ENCODE results near the gene KIF16B.
"Not testable (repeated sequence)": the region's sequence is repeated elsewhere in the genome, so short reads cannot be mapped to it uniquely, and the experiment has no call there.

The KIF16B gene

DNA sequence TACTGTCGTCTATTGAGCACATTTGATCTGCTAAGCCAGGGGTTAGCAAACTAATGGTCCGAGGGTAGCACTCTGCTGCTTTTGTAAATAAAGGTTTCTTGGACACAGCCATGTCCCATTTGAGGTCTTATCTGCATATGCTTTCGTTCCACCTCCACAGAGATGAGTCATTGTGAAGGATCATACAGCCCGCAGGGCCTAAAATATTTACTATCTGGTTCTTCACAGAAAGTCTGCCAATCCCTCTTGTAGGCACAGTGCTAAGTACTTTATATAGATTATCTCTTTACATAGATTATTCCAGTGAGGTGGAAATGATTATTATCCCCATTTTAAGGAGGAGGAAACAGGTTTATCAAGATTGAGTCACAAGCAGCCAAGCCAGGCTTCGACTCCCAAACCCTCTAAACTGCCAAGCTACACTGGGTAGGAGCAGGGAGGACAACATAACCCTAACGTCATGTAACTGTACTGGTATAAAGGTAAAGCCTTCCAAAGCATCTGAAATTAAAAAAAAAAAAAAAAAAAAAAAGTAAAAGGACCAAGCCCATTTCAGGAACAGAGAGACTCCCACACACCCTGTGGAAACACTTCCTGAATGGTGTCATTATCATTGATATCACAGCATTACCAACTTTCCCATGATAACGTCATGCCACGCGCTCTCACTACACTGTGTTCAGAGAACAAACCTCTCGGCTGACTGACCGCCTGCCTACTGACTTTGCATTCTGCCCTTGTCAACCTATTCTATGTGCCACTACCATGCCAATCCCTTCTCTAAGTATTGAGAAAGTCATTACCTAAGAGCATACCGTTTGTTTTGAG lies 101.0 kb downstream of the KIF16B start:
- no peak for DNase-seq

DNA sequence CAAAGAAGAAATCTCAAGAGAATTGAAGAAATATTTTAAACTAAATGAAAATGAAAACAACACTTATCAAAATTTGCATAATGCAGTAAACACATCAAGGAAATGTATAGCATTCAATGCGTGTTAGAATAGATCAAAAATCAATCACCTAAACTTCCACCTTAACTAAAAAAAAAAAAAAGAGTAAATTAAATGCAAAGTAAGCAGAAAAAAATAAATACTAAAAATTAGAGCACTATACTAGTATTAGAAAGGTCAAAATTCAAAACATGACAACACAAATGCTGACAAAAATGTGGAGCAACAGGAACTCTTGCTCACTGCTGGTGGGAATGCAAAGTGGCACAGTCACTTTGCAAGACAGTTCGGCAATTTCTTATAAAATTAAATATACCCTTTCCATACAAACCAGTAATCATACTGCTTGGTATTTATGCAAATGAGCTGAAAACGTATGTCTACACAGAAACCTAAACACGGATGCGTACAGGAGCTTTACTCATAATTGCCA lies 103.8 kb downstream of the KIF16B start:
- no peak for DNase-seq

DNA sequence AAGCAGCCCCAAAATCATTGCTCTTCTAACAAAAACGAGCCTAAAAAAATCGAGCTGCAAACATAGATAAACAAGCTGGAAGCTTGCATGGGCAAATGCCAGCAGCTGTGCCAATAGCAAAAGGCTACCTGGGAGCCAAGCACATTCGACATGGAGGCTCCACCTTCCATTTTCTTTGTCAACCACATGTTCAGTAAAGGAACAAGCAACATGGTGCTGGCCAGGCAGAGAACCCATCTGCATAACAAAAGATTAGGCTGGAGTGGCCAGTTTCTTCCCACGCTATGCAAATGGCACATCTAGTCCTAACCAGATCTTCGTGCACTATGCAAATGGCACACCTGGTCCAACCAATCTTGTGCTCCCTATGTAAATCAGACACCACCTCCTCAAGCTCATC lies 110.5 kb downstream of the KIF16B start:
- DNase-seq, result no peak

- no peak for DNase-seq
These were observed 114.1 kb downstream of the KIF16B start for GRCh38 chr20:16459019-16459700.

- no peak for DNase-seq
These were observed 115.7 kb downstream of the KIF16B start for GRCh38 chr20:16457514-16457913.

- DNase-seq, result no peak
These were observed 117.9 kb downstream of the KIF16B start for GRCh38 chr20:16455324-16455723.

- DNase-seq, result no peak
These were observed 121.3 kb downstream of the KIF16B start for GRCh38 chr20:16451982-16452381.

- no peak for DNase-seq
These were observed 122.2 kb downstream of the KIF16B start for GRCh38 chr20:16451001-16451400.

GRCh38 chr20:16446991-16447390 lies 126.3 kb downstream of the KIF16B start:
- no peak for DNase-seq

DNA sequence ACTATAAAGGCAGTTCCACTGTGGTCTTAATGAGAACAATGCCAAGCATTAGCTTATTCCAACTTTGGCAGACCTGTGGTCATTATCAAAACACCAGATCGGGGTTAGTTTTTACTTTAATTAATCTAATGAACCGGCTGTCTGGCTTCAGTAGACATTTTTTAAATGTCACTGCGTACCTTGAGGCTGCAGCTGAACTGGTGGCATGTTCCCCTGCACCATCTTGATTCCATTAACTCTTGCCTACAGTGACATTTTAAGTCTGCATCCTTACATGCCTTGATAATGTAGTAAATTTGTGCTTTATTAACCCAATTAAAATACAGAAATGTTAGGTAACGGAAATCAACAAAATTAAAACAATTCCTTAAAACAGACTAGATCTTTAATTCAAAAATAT lies 127.0 kb downstream of the KIF16B start:
- no peak for DNase-seq

DNA sequence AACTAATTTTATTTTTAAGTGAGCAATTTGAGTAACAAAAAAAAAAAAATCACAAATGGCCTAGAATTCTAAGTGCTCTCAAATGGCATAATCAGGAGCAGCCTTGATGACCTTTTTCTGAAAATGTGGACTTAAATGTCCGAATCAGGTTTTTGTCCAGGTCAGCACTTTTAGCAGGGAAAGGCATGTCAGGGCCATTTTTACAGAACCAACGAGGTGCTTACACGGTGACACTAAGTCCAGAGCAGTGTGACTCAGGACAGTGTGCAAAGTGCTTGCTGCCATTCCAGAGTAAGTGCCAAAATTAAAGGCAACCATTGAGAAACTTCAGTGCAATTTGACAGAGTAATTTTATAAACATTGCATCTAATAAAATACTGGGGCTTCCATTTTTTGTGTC lies 127.8 kb downstream of the KIF16B start:
- DNase-seq, result no peak

DNA sequence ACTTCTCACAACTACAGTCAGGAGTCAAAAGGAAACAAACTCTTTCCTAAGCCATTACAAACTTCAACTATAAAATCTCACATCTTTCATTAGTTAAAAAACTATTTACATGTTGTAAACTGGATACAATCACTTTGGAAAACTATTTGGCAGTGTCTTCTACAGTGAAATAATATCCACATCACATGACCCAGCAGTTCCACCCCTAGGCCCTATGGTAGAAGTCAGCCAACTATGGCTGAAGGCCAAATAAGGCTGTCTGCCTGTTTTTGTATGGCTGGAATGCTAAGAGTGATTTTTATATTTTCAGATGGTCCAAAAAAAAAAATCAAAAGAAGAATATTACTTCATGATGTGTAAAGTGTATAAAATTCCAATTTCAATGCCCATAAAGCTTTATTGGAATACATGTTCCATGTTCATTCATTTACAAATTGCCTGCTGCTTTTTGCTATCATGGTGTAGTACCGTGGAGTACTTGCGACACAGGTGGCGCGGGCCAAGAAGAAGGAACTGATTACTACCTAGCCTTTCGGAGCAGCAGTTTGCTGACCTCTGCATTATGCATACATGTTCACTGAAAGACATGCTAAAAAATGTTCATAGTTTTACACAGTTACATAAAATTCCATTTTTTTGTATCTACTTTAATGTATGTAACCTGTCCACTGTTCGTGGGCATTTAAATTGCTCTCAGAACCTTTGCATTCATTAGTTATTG lies 129.0 kb downstream of the KIF16B start:
- DNase-seq, result no peak

- DNase-seq, result peak; percentile 4 to 58
These were observed 131.6 kb downstream of the KIF16B start for GRCh38 chr20:16441546-16442164.

GRCh38 chr20:16440686-16441085 lies 132.6 kb downstream of the KIF16B start:
- DNase-seq, result no peak

- DNase-seq, result not testable (repeated sequence)
These were observed 133.7 kb downstream of the KIF16B start for GRCh38 chr20:16439540-16439939.

- no peak for DNase-seq
These were observed 135.1 kb downstream of the KIF16B start for GRCh38 chr20:16438100-16438499.

DNA sequence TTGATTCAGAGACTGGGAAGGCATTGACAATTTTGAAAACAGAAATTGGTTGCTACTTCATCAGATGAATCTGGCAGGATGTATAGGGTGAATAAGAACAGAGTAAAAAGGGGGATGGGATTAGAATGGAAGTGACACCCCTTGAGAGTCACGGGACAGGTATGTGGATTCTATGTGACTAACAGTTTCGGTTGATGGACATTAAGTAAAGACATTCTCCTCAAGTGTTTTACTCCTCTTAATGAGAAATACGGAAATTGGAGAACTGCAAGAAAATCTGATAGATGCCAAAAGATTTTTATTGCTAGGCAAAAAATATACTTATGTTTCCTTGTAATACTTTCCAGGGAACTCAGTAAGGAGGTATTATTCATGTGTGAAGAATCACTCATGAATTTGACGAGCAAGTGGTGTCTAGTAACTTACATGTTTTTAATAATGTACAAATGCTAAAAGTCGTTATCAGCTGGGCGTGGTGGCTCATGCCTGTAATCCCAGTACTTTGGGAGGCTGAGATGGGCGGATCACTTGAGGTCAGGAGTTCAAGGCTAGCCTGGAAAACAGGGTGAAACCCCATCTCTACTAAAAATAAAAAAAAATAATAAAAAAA lies 135.8 kb downstream of the KIF16B start:
- no peak for DNase-seq

- peak; percentile 34 to 69 for DNase-seq
These were observed 139.1 kb downstream of the KIF16B start for GRCh38 chr20:16434062-16434664.

GRCh38 chr20:16433293-16433580 lies 140.0 kb downstream of the KIF16B start:
- no peak for DNase-seq

- no peak for DNase-seq
These were observed 140.6 kb downstream of the KIF16B start for GRCh38 chr20:16432466-16433292.

- DNase-seq, result no peak
These were observed 145.1 kb downstream of the KIF16B start for GRCh38 chr20:16428112-16428511.
